ENCODE results near the gene CELF3. TPM values are rescaled to one million over a fixed set of nuclear protein-coding genes. Genes with fewer than 3 reads are reported as not detected.
A peak's percentile ranks its signal among the peaks of the same experiment; 100 is the strongest.

Gene CELF3
- total RNA-seq, 1 experiment from 2014 or later: 0.07 TPM

GRCh38 chr1:151702936-151703335 lies 13.7 kb downstream of the CELF3 start:
- no peaks in the 10 kb centered on the region for H3K79me2 ChIP-seq (ENCODE audit: low read length)
- ATAC-seq (no peak), DNase-seq (no peak)
- no peak overlapping the region for H3K4me2 ChIP-seq (ENCODE audit: low read length)
- ChIA-PET POLR2A (ENCODE audit: unreplicated experiment) (no interaction called here), CTCF (no interaction called here)
- H4K20me1 ChIP-seq (ENCODE audit: low read length): no peaks in the 10 kb centered on the region
- no peak overlapping the region for H3K4me3 ChIP-seq (ENCODE audit: low read length)
- H3K9me2 ChIP-seq (replicated peaks; ENCODE audit: low read length): no peaks in the 10 kb centered on the region
- H3K4me1 ChIP-seq (ENCODE audit: insufficient read depth, low read length): no peaks in the 10 kb centered on the region
- no peaks in the 10 kb centered on the region for H3K9me3 ChIP-seq (ENCODE audit: low read length)
- no peak overlapping the region for H2AFZ ChIP-seq (ENCODE audit: low read length)
- no peak overlapping the region for H3K27ac ChIP-seq (ENCODE audit: low read length)
- TF ChIP-seq EZH2phosphoT487 (IDR thresholded peaks at IDR 0.05; ENCODE audit: borderline replicate concordance, low read length) (no peak), CTCF (conservative IDR thresholded peaks at IDR 0.05; ENCODE audit: low read depth, low read length) (no peak), EZH2 (IDR thresholded peaks at IDR 0.05; ENCODE audit: low read length, unreplicated experiment) (no peak)
- no peaks in the 10 kb centered on the region for H3K27me3 ChIP-seq (ENCODE audit: low read length)
- H3F3A ChIP-seq (ENCODE audit: low read length, unreplicated experiment): no peaks in the 10 kb centered on the region
- intact Hi-C loops (cut with micrococcal nuclease): no loop called here
- 0 out of 2 replicates have a peak, but pooled peaks cover 3% of the 10 kb centered on the region for H3K36me3 ChIP-seq (ENCODE audit: low read depth, low read length)
- no peak overlapping the region for H3K9ac ChIP-seq (ENCODE audit: low read length)
- no TSS peak for BruUV-seq (replicated peaks)

GRCh38 chr1:151701515-151701914 lies 15.1 kb downstream of the CELF3 start:
- H4K20me1 ChIP-seq (ENCODE audit: low read length): no peaks in the 10 kb centered on the region
- TF ChIP-seq EZH2 (IDR thresholded peaks at IDR 0.05; ENCODE audit: low read length, unreplicated experiment): no peak
- no peak for TF ChIP-seq CTCF (conservative IDR thresholded peaks at IDR 0.05; ENCODE audit: low read depth, low read length)
- TF ChIP-seq EZH2phosphoT487 (IDR thresholded peaks at IDR 0.05; ENCODE audit: borderline replicate concordance, low read length): no peak
- H3K4me1 ChIP-seq (ENCODE audit: insufficient read depth, low read length): no peaks in the 10 kb centered on the region
- H3K4me2 ChIP-seq (ENCODE audit: low read length): no peak overlapping the region
- no peaks in the 10 kb centered on the region for H3F3A ChIP-seq (ENCODE audit: low read length, unreplicated experiment)
- 0 out of 2 replicates have a peak, but pooled peaks cover 3% of the 10 kb centered on the region for H3K36me3 ChIP-seq (ENCODE audit: low read depth, low read length)
- H2AFZ ChIP-seq (ENCODE audit: low read length): no peak overlapping the region
- no peak overlapping the region for H3K27ac ChIP-seq (ENCODE audit: low read length)
- ATAC-seq (no peak), DNase-seq (no peak)
- intact Hi-C loops (cut with micrococcal nuclease): no loop called here
- ChIA-PET POLR2A (ENCODE audit: unreplicated experiment) (no interaction called here), CTCF (no interaction called here)
- no peaks in the 10 kb centered on the region for H3K9me2 ChIP-seq (replicated peaks; ENCODE audit: low read length)
- no TSS peak for BruUV-seq (replicated peaks)
- H3K9ac ChIP-seq (ENCODE audit: low read length): no peak overlapping the region
- H3K9me3 ChIP-seq (ENCODE audit: low read length): no peaks in the 10 kb centered on the region
- no peaks in the 10 kb centered on the region for H3K79me2 ChIP-seq (ENCODE audit: low read length)
- H3K27me3 ChIP-seq (ENCODE audit: low read length): no peaks in the 10 kb centered on the region
- no peak overlapping the region for H3K4me3 ChIP-seq (ENCODE audit: low read length)

- peaks cover 13% of the 10 kb centered on the region; the same call in 1 of the 2 replicates for H3K36me3 ChIP-seq (ENCODE audit: low read depth, low read length)
- ATAC-seq: peak; percentile 79
- H3K9ac ChIP-seq (ENCODE audit: low read length): no peak overlapping the region
- no peaks in the 10 kb centered on the region for H3F3A ChIP-seq (ENCODE audit: low read length, unreplicated experiment)
- ChIA-PET POLR2A (ENCODE audit: unreplicated experiment) (interaction anchor here (0.7 kb wide), 1 partner anchor 13 kb away, joined by 3 read pairs; no protein-coding TSS in a partner anchor), CTCF (interaction anchor here (0.6 to 1.6 kb wide), 8 partner anchors 11 to 143 kb away, joined by 3 to 13 read pairs (median 4); no protein-coding TSS in a partner anchor)
- H3K27me3 ChIP-seq (ENCODE audit: low read length): no peaks in the 10 kb centered on the region
- no peak overlapping the region for H3K4me3 ChIP-seq (ENCODE audit: low read length)
- H3K79me2 ChIP-seq (ENCODE audit: low read length): no peaks in the 10 kb centered on the region
- H2AFZ ChIP-seq (ENCODE audit: low read length): no peak overlapping the region
- DNase-seq: peak; percentile 72
- no peaks in the 10 kb centered on the region for H3K4me1 ChIP-seq (ENCODE audit: insufficient read depth, low read length)
- no peak overlapping the region for H3K4me2 ChIP-seq (ENCODE audit: low read length)
- BruUV-seq (replicated peaks): no TSS peak
- intact Hi-C loops (cut with micrococcal nuclease): loop anchor here (1.0 to 5.0 kb wide), 4 partner anchors 42 to 251 kb away; no protein-coding TSS in a partner anchor
- TF ChIP-seq EZH2phosphoT487 (IDR thresholded peaks at IDR 0.05; ENCODE audit: borderline replicate concordance, low read length): no peak
- TF ChIP-seq CTCF (conservative IDR thresholded peaks at IDR 0.05; ENCODE audit: low read depth, low read length): peak; percentile 97
- no peak overlapping the region for H3K27ac ChIP-seq (ENCODE audit: low read length)
- H3K9me3 ChIP-seq (ENCODE audit: low read length): no peaks in the 10 kb centered on the region
- no peaks in the 10 kb centered on the region for H3K9me2 ChIP-seq (replicated peaks; ENCODE audit: low read length)
- no peaks in the 10 kb centered on the region for H4K20me1 ChIP-seq (ENCODE audit: low read length)
Measured at GRCh38 chr1:151693057-151693651, 23.4 kb downstream of the CELF3 start.

Measured in PC-3 (cell line).